ENCODE measurements around the gene LIX1.
A peak's percentile ranks its signal among the peaks of the same experiment; 100 is the strongest.

LIX1 gene

GRCh38 chr5:97075649-97076048 lies 66.8 kb downstream of the LIX1 start:
- Histone ChIP-seq H3K4ac (ENCODE audit: low read length) (no peak overlapping the region), H2BK15ac (ENCODE audit: low read length) (no peak overlapping the region), H3K9me3 (replicated peaks in 1 of 2; ENCODE audit: control insufficient read depth in 2 of 2, insufficient read depth in 1 of 2, low read depth in 1 of 2, low read length in 2 of 2) (no peaks in the 10 kb centered on the region), H3K4me1 (ENCODE audit: control insufficient read depth in 2 of 2, insufficient read depth in 1 of 2, low read depth in 1 of 2, low read length in 2 of 2) (peaks cover 2 to 5% of the 10 kb centered on the region in 2 donors), H2BK5ac (ENCODE audit: low read length) (no peak overlapping the region), H3K4me2 (ENCODE audit: insufficient read depth, low read length, poor library complexity, severe bottlenecking) (no peak overlapping the region), H3K36me3 (replicated peaks in 1 of 2; ENCODE audit: control insufficient read depth in 2 of 2, insufficient read depth in 2 of 2, low read length in 2 of 2) (no peaks in the 10 kb centered on the region), H2AFZ (ENCODE audit: low read length) (peak overlapping the region; percentile 53), H3K4me3 (ENCODE audit: low read length in 2 of 2) (no peak overlapping the region), H3K27ac (replicated peaks; ENCODE audit: low read length) (no peak overlapping the region), H2BK120ac (ENCODE audit: low read depth, low read length) (no peak overlapping the region), H2BK12ac (ENCODE audit: low read length) (no peak overlapping the region), H4K91ac (ENCODE audit: low read depth, low read length, poor library complexity) (no peak overlapping the region), H3K27me3 (ENCODE audit: control insufficient read depth in 3 of 3, insufficient read depth in 3 of 3, low read depth in 1 of 3, low read length in 3 of 3) (no peaks in the 10 kb centered on the region), H3K18ac (ENCODE audit: low read length) (no peak overlapping the region), H2AK5ac (ENCODE audit: low read depth, low read length) (no peak overlapping the region), H3K9ac (ENCODE audit: low read depth, low read length, poor library complexity) (no peak overlapping the region), H4K8ac (ENCODE audit: low read depth, low read length) (no peak overlapping the region), H3K23ac (ENCODE audit: low read depth, low read length, poor library complexity) (no peak overlapping the region), H3K14ac (ENCODE audit: low read length) (no peak overlapping the region), H3K79me1 (ENCODE audit: low read depth, low read length) (no peaks in the 10 kb centered on the region)
- no CpG with 5 or more reads among the region's 5 CpGs for WGBS, 2 donors (ENCODE audit: extremely low coverage in 2 of 2, insufficient read length in 2 of 2, insufficient replicate concordance in 1 of 2)
- DNase-seq (ENCODE audit: low spot score), result no peak

- H3K4me1 ChIP-seq (ENCODE audit: control insufficient read depth in 2 of 2, insufficient read depth in 1 of 2, low read depth in 1 of 2, low read length in 2 of 2), result peaks cover 2 to 5% of the 10 kb centered on the region in 2 donors
- H4K8ac ChIP-seq (ENCODE audit: low read depth, low read length), result no peak overlapping the region
- no peak overlapping the region for H2BK5ac ChIP-seq (ENCODE audit: low read length)
- no peak overlapping the region for H3K14ac ChIP-seq (ENCODE audit: low read length)
- no peak overlapping the region for H3K4ac ChIP-seq (ENCODE audit: low read length)
- no peak overlapping the region for H3K9ac ChIP-seq (ENCODE audit: low read depth, low read length, poor library complexity)
- H3K18ac ChIP-seq (ENCODE audit: low read length), result no peak overlapping the region
- no peaks in the 10 kb centered on the region for H3K36me3 ChIP-seq (replicated peaks in 1 of 2; ENCODE audit: control insufficient read depth in 2 of 2, insufficient read depth in 2 of 2, low read length in 2 of 2)
- H4K91ac ChIP-seq (ENCODE audit: low read depth, low read length, poor library complexity), result no peak overlapping the region
- no peak overlapping the region for H3K4me3 ChIP-seq (ENCODE audit: low read length in 2 of 2)
- no peaks in the 10 kb centered on the region for H3K27me3 ChIP-seq (ENCODE audit: control insufficient read depth in 3 of 3, insufficient read depth in 3 of 3, low read depth in 1 of 3, low read length in 3 of 3)
- H2BK12ac ChIP-seq (ENCODE audit: low read length), result no peak overlapping the region
- H3K27ac ChIP-seq (replicated peaks; ENCODE audit: low read length), result no peak overlapping the region
- no peak overlapping the region for H2AFZ ChIP-seq (ENCODE audit: low read length)
- H2AK5ac ChIP-seq (ENCODE audit: low read depth, low read length), result no peak overlapping the region
- no peak overlapping the region for H2BK120ac ChIP-seq (ENCODE audit: low read depth, low read length)
- H3K23ac ChIP-seq (ENCODE audit: low read depth, low read length, poor library complexity), result no peak overlapping the region
- no peak for DNase-seq (ENCODE audit: low spot score)
- no CpG with 5 or more reads among the region's 4 CpGs for WGBS, 2 donors (ENCODE audit: extremely low coverage in 2 of 2, insufficient read length in 2 of 2, insufficient replicate concordance in 1 of 2)
- no peak overlapping the region for H3K4me2 ChIP-seq (ENCODE audit: insufficient read depth, low read length, poor library complexity, severe bottlenecking)
- H2BK15ac ChIP-seq (ENCODE audit: low read length), result no peak overlapping the region
- no peaks in the 10 kb centered on the region for H3K9me3 ChIP-seq (replicated peaks in 1 of 2; ENCODE audit: control insufficient read depth in 2 of 2, insufficient read depth in 1 of 2, low read depth in 1 of 2, low read length in 2 of 2)
- H3K79me1 ChIP-seq (ENCODE audit: low read depth, low read length), result no peaks in the 10 kb centered on the region
These were observed 67.4 kb downstream of the LIX1 start for GRCh38 chr5:97074859-97075489.

GRCh38 chr5:97073420-97073819 lies 69.0 kb downstream of the LIX1 start:
- no peak overlapping the region for H2AFZ ChIP-seq (ENCODE audit: low read length)
- no peak overlapping the region for H3K4me2 ChIP-seq (ENCODE audit: insufficient read depth, low read length, poor library complexity, severe bottlenecking)
- no peak overlapping the region for H3K4ac ChIP-seq (ENCODE audit: low read length)
- H2BK5ac ChIP-seq (ENCODE audit: low read length), result no peak overlapping the region
- H3K9me3 ChIP-seq (replicated peaks in 1 of 2; ENCODE audit: control insufficient read depth in 2 of 2, insufficient read depth in 1 of 2, low read depth in 1 of 2, low read length in 2 of 2), result no peaks in the 10 kb centered on the region
- H3K27ac ChIP-seq (replicated peaks; ENCODE audit: low read length), result no peak overlapping the region
- H3K36me3 ChIP-seq (replicated peaks in 1 of 2; ENCODE audit: control insufficient read depth in 2 of 2, insufficient read depth in 2 of 2, low read length in 2 of 2), result no peaks in the 10 kb centered on the region
- DNase-seq (ENCODE audit: low spot score), result no peak
- WGBS, 2 donors (ENCODE audit: extremely low coverage in 2 of 2, insufficient read length in 2 of 2, insufficient replicate concordance in 1 of 2), result no CpG with 5 or more reads among the region's 3 CpGs
- H3K4me3 ChIP-seq (ENCODE audit: low read length in 2 of 2), result no peak overlapping the region
- no peaks in the 10 kb centered on the region for H3K4me1 ChIP-seq (ENCODE audit: control insufficient read depth in 2 of 2, insufficient read depth in 1 of 2, low read depth in 1 of 2, low read length in 2 of 2)
- H3K27me3 ChIP-seq (ENCODE audit: control insufficient read depth in 3 of 3, insufficient read depth in 3 of 3, low read depth in 1 of 3, low read length in 3 of 3), result no peaks in the 10 kb centered on the region
- H3K23ac ChIP-seq (ENCODE audit: low read depth, low read length, poor library complexity), result no peak overlapping the region
- H4K8ac ChIP-seq (ENCODE audit: low read depth, low read length), result no peak overlapping the region
- H4K91ac ChIP-seq (ENCODE audit: low read depth, low read length, poor library complexity), result no peak overlapping the region
- peak overlapping the region; percentile 26 for H2BK15ac ChIP-seq (ENCODE audit: low read length)
- H3K79me1 ChIP-seq (ENCODE audit: low read depth, low read length), result no peaks in the 10 kb centered on the region
- no peak overlapping the region for H2BK120ac ChIP-seq (ENCODE audit: low read depth, low read length)
- no peak overlapping the region for H3K14ac ChIP-seq (ENCODE audit: low read length)
- H3K18ac ChIP-seq (ENCODE audit: low read length), result no peak overlapping the region
- peak overlapping the region; percentile 11 for H2AK5ac ChIP-seq (ENCODE audit: low read depth, low read length)
- no peak overlapping the region for H3K9ac ChIP-seq (ENCODE audit: low read depth, low read length, poor library complexity)
- no peak overlapping the region for H2BK12ac ChIP-seq (ENCODE audit: low read length)

GRCh38 chr5:97072696-97073095 lies 69.7 kb downstream of the LIX1 start:
- Histone ChIP-seq H3K18ac (ENCODE audit: low read length) (no peak overlapping the region), H3K14ac (ENCODE audit: low read length) (no peak overlapping the region)
- no CpG with 5 or more reads among the region's 2 CpGs for WGBS, 2 donors (ENCODE audit: extremely low coverage in 2 of 2, insufficient read length in 2 of 2, insufficient replicate concordance in 1 of 2)

More at GRCh38 chr5:97072696-97073095, 69.7 kb downstream of the LIX1 start:
- Histone ChIP-seq H3K4ac (ENCODE audit: low read length) (no peak overlapping the region), H2AK5ac (ENCODE audit: low read depth, low read length) (no peak overlapping the region), H3K9me3 (replicated peaks in 1 of 2; ENCODE audit: control insufficient read depth in 2 of 2, insufficient read depth in 1 of 2, low read depth in 1 of 2, low read length in 2 of 2) (no peaks in the 10 kb centered on the region), H3K4me3 (ENCODE audit: low read length in 2 of 2) (no peak overlapping the region), H3K27me3 (ENCODE audit: control insufficient read depth in 3 of 3, insufficient read depth in 3 of 3, low read depth in 1 of 3, low read length in 3 of 3) (no peaks in the 10 kb centered on the region), H4K8ac (ENCODE audit: low read depth, low read length) (no peak overlapping the region), H3K9ac (ENCODE audit: low read depth, low read length, poor library complexity) (no peak overlapping the region), H2BK15ac (ENCODE audit: low read length) (no peak overlapping the region), H2BK120ac (ENCODE audit: low read depth, low read length) (no peak overlapping the region), H4K91ac (ENCODE audit: low read depth, low read length, poor library complexity) (no peak overlapping the region), H2BK12ac (ENCODE audit: low read length) (no peak overlapping the region), H3K36me3 (replicated peaks in 1 of 2; ENCODE audit: control insufficient read depth in 2 of 2, insufficient read depth in 2 of 2, low read length in 2 of 2) (no peaks in the 10 kb centered on the region), H2AFZ (ENCODE audit: low read length) (peak overlapping the region; percentile 20), H2BK5ac (ENCODE audit: low read length) (no peak overlapping the region), H3K79me1 (ENCODE audit: low read depth, low read length) (no peaks in the 10 kb centered on the region), H3K4me1 (ENCODE audit: control insufficient read depth in 2 of 2, insufficient read depth in 1 of 2, low read depth in 1 of 2, low read length in 2 of 2) (no peaks in the 10 kb centered on the region), H3K23ac (ENCODE audit: low read depth, low read length, poor library complexity) (no peak overlapping the region), H3K27ac (replicated peaks; ENCODE audit: low read length) (no peak overlapping the region), H3K4me2 (ENCODE audit: insufficient read depth, low read length, poor library complexity, severe bottlenecking) (no peak overlapping the region)
- DNase-seq (ENCODE audit: low spot score), result no peak
